SK-N-SH (cell line): ENCODE data around the gene PAFAH1B2. TPM values are rescaled to one million over a fixed set of nuclear protein-coding genes. Genes with fewer than 3 reads are reported as not detected.
"Not testable (repeated sequence)": the region's sequence is repeated elsewhere in the genome, so short reads cannot be mapped to it uniquely, and the experiment has no call there.

Experiments
- CTCF ChIA-PET: fragments of 300-600, 350-600 bp; formaldehyde crosslinking; extraction: SDS; loops from one replicate; lab custom pipeline; 2021; lab: Yijun Ruan, JAX
- POLR2A ChIA-PET: fragments of 350-600 bp; sonication (Branson Sonifier 250); formaldehyde crosslinking; extraction: SDS; loops from one replicate; lab custom pipeline; 2020; ENCODE audit warnings: antibody characterized with exemption, inconsistent platforms; lab: Yijun Ruan, JAX
- DNase-seq: peaks from one replicate; pipeline ENCODE4 v3.0.0; 2012
- H2AFZ ChIP-seq: fragments of 200-600 bp; sonication (generic); 2 replicates; pipeline ENCODE4 v1.8.1; 2016; ENCODE audit warnings: antibody characterized with exemption, mild to moderate bottlenecking, low read depth
- H3F3A ChIP-seq: fragments of 200-600 bp; sonication (generic); replicated peaks from 2 replicates; pipeline ENCODE3; 2016; ENCODE audit warnings: antibody characterized with exemption, mild to moderate bottlenecking; ENCODE audit not compliant: insufficient read depth
- H3K27ac ChIP-seq, 2 experiments: fragments of 200-500 bp in 1 of 2; fragments of 200-600 bp in 1 of 2; sonication (Bioruptor generic) in 1 of 2; sonication (generic), shearing (Covaris generic) in 1 of 2; 2 replicates each; pipeline versions ENCODE4 v1.5.1 to v1.6.1; 2014 to 2016; ENCODE audit warnings: low read depth in 2 of 2, inconsistent platforms in 1 of 2, low read length in 1 of 2, mild to moderate bottlenecking in 1 of 2, mixed read lengths in 1 of 2
- H3K27me3 ChIP-seq: fragments of 200-600 bp; sonication (generic), shearing (Covaris generic); 2 replicates; pipeline ENCODE4 v1.6.1; 2016; ENCODE audit warnings: mixed run types; ENCODE audit not compliant: insufficient read depth
- H3K36me3 ChIP-seq, 2 experiments: fragments of 200-500 bp in 1 of 2; fragments of 200-600 bp in 1 of 2; sonication (Bioruptor generic) in 1 of 2; sonication (generic) in 1 of 2; replicated peaks in 1 of 2; 2 replicates each; pipeline versions ENCODE3 to v1.5.1; 2014 to 2016; ENCODE audit warnings: low read length in 1 of 2, mild to moderate bottlenecking in 1 of 2; ENCODE audit not compliant: insufficient read depth in 2 of 2, control insufficient read depth in 1 of 2
- H3K4me1 ChIP-seq, 2 experiments: fragments of 200-500 bp in 1 of 2; fragments of 200-600 bp in 1 of 2; sonication (Bioruptor generic) in 1 of 2; sonication (generic), shearing (Covaris generic) in 1 of 2; 2 replicates each; pipeline versions ENCODE4 v1.5.1 to v1.6.1; 2014 to 2016; ENCODE audit warnings: low read depth in 1 of 2, low read length in 1 of 2, mixed run types in 1 of 2; ENCODE audit not compliant: insufficient read depth in 2 of 2, control insufficient read depth in 1 of 2
- H3K4me2 ChIP-seq: fragments of 200-600 bp; sonication (generic), shearing (Covaris generic); 2 replicates; pipeline ENCODE4 v1.6.1; 2017; ENCODE audit warnings: mixed run types
- H3K4me3 ChIP-seq, 2 experiments: fragments of 200-500 bp in 1 of 2; fragments of 200-600 bp in 1 of 2; sonication (Bioruptor generic) in 1 of 2; sonication (generic), shearing (Covaris generic) in 1 of 2; 2 replicates each; pipeline versions ENCODE4 v1.5.1 to v1.8.1; 2014 to 2016; ENCODE audit warnings: low read depth in 2 of 2, inconsistent platforms in 1 of 2, low read length in 1 of 2, mild to moderate bottlenecking in 1 of 2, mixed read lengths in 1 of 2, moderate library complexity in 1 of 2
- H3K79me2 ChIP-seq: fragments of 200-600 bp; sonication (generic); 2 replicates; pipeline ENCODE4 v1.8.1; 2017; ENCODE audit warnings: mild to moderate bottlenecking; ENCODE audit not compliant: insufficient read depth
- H3K9ac ChIP-seq: fragments of 200-600 bp; sonication (generic); 2 replicates; pipeline ENCODE4 v1.6.1; 2017; ENCODE audit warnings: mixed run types
- H3K9me2 ChIP-seq: fragments of 200-600 bp; sonication (generic); 2 replicates; pipeline ENCODE4 v1.6.1; 2017; ENCODE audit warnings: mixed run types
- H3K9me3 ChIP-seq: fragments of 200-600 bp; sonication (generic); 2 replicates; pipeline ENCODE4 v1.6.1; 2017; ENCODE audit warnings: mixed run types, mild to moderate bottlenecking, moderate library complexity
- H4K20me1 ChIP-seq: fragments of 200-600 bp; sonication (generic); 2 replicates; pipeline ENCODE4 v1.6.1; 2017; ENCODE audit warnings: mild to moderate bottlenecking, mixed run types; ENCODE audit not compliant: insufficient read depth
- CHD2 ChIP-seq: fragments of 150-350 bp; IDR thresholded peaks from 2 replicates; pipeline ENCODE4 v1.6.1; 2018; ENCODE audit warnings: low read length; ENCODE audit not compliant: partially characterized antibody
- CTCF ChIP-seq: fragments of 200-600 bp; sonication (generic); IDR thresholded peaks from 2 replicates; pipeline ENCODE4 v1.6.1; 2017; ENCODE audit warnings: antibody characterized with exemption, mild to moderate bottlenecking, moderate library complexity
- EZH2phosphoT487 ChIP-seq: fragments of 200-600 bp; sonication (generic); IDR thresholded peaks from 2 replicates; pipeline ENCODE4 v1.6.1; 2017; ENCODE audit warnings: low read depth, mixed run types, mild to moderate bottlenecking, antibody characterized with exemption, moderate library complexity, borderline replicate concordance
- FOSL2 ChIP-seq: IDR thresholded peaks from 2 replicates; pipeline ENCODE4 v1.4.0; 2012; ENCODE audit warnings: low read depth, mild to moderate bottlenecking, moderate library complexity, borderline replicate concordance
- FOXJ3 ChIP-seq: sonication (generic); formaldehyde crosslinking; IDR thresholded peaks from 2 replicates; pipeline ENCODE4 v1.5.1; 2020; ENCODE audit warnings: mild to moderate bottlenecking, missing genetic modification reagents
- FOXM1 ChIP-seq: IDR thresholded peaks from 2 replicates; pipeline ENCODE4 v1.4.0; 2012; ENCODE audit warnings: low read depth, mild to moderate bottlenecking
- GATA2 ChIP-seq: sonication (generic); formaldehyde crosslinking; IDR thresholded peaks from 2 replicates; pipeline ENCODE4 v1.5.0; 2020; ENCODE audit warnings: mild to moderate bottlenecking, missing genetic modification reagents
- JUND ChIP-seq: IDR thresholded peaks from 2 replicates; pipeline ENCODE4 v1.4.0; 2012
- MEF2A ChIP-seq: IDR thresholded peaks from 2 replicates; pipeline ENCODE4 v1.4.0; 2012; ENCODE audit warnings: low read depth, borderline replicate concordance
- MXI1 ChIP-seq: IDR thresholded peaks from 2 replicates; pipeline ENCODE4 v1.6.1; 2012; ENCODE audit warnings: mild to moderate bottlenecking, low read depth, low read length, improper control_type of control experiment
- NFIC ChIP-seq: IDR thresholded peaks from 2 replicates; pipeline ENCODE4 v1.4.0; 2012; ENCODE audit warnings: borderline replicate concordance
- POLR2AphosphoS5 ChIP-seq: IDR thresholded peaks from 2 replicates; pipeline ENCODE4 v1.6.1; 2012; ENCODE audit warnings: low read depth, low read length
- RAD21 ChIP-seq: IDR thresholded peaks from 2 replicates; pipeline ENCODE4 v1.6.1; 2012; ENCODE audit warnings: mild to moderate bottlenecking, low read length
- RXRA ChIP-seq: IDR thresholded peaks from 2 replicates; pipeline ENCODE4 v1.4.0; 2012; ENCODE audit warnings: low read depth, mild to moderate bottlenecking, borderline replicate concordance
- SIN3A ChIP-seq: IDR thresholded peaks from 2 replicates; pipeline ENCODE4 v1.6.1; 2012; ENCODE audit warnings: low read depth, mild to moderate bottlenecking, low read length, moderate library complexity, borderline replicate concordance
- SMC3 ChIP-seq: IDR thresholded peaks from 2 replicates; pipeline ENCODE4 v1.6.1; 2012; ENCODE audit warnings: low read depth, low read length, improper control_type of control experiment
- TAF1 ChIP-seq: IDR thresholded peaks from 2 replicates; pipeline ENCODE4 v1.6.1; 2012; ENCODE audit warnings: low read depth, mild to moderate bottlenecking, low read length, moderate library complexity, borderline replicate concordance
- TCF12 ChIP-seq: IDR thresholded peaks from 2 replicates; pipeline ENCODE4 v1.4.0; 2012
- USF1 ChIP-seq: IDR thresholded peaks from 2 replicates; pipeline ENCODE4 v1.4.0; 2012; ENCODE audit warnings: low read depth, borderline replicate concordance
- ZBTB33 ChIP-seq: IDR thresholded peaks from 2 replicates; pipeline ENCODE4 v1.4.0; 2012; ENCODE audit warnings: low read depth, borderline replicate concordance
- WGBS: methylation state at CpG from one replicate; pipeline ENCODE4 v1.1.6; 2017; ENCODE audit warnings: low lambda C conversion rate; 5-methylcytosine and 5-hydroxymethylcytosine counted together
- polyA plus RNA-seq, 3 experiments: library from polyadenylated mRNA; depleted of rRNA; stranded (reverse); fragments of >200 nt; gene quantifications; 2 replicates each; pipeline ENCODE4 v1.2.3, GENCODE V29; 2012

The PAFAH1B2 gene
- polyA plus RNA-seq, 1 of the 3 experiments (the other 2 are of a cell fraction): 19.6 TPM

- no peaks in the 10 kb centered on the region; the same call in 1 of the 2 replicates for H3K27me3 ChIP-seq
- H3K79me2 ChIP-seq: no peaks in the 10 kb centered on the region
- H4K20me1 ChIP-seq: no peaks in the 10 kb centered on the region
- whole genome bisulfite sequencing: 69% methylated on average over 4 of the region's 4 CpGs
- TF ChIP-seq EZH2phosphoT487 (no peak), FOXM1 (no peak), GATA2 (CRISPR knock-in tag) (no peak), SMC3 (no peak), JUND (no peak), FOXJ3 (CRISPR knock-in tag) (no peak), NFIC (no peak), RXRA (no peak), RAD21 (no peak)
- POLR2A ChIA-PET: no interaction called here
- CTCF ChIA-PET: interaction anchor here (0.8 to 2.5 kb wide), 5 partner anchors 22 to 337 kb away, joined by 3 to 13 read pairs (median 4); partner anchors contain the start of gene APOA5
- H3K9me3 ChIP-seq: no peaks in the 10 kb centered on the region
- H3K36me3 ChIP-seq: no peaks in the 10 kb centered on the region
- H3K4me1 ChIP-seq: no peaks in the 10 kb centered on the region
- H3F3A ChIP-seq: no peaks in the 10 kb centered on the region
- no peak overlapping the region for H3K9ac ChIP-seq
- no peaks in the 10 kb centered on the region for H3K9me2 ChIP-seq
- H3K27ac ChIP-seq: no peak overlapping the region
- no peak overlapping the region for H3K4me2 ChIP-seq
- H3K4me3 ChIP-seq: no peak overlapping the region
- no peak overlapping the region for H2AFZ ChIP-seq
- no peak for DNase-seq
These were observed 15.8 kb upstream of the PAFAH1B2 start for GRCh38 chr11:117128289-117128688.

GRCh38 chr11:117130396-117130795 is 13.7 kb upstream of the PAFAH1B2 start:
- H4K20me1 ChIP-seq, H3F3A ChIP-seq, H3K79me2 ChIP-seq, H3K4me2 ChIP-seq, H2AFZ ChIP-seq, CTCF ChIA-PET, H3K27ac ChIP-seq, H3K9me3 ChIP-seq, H3K9ac ChIP-seq, H3K27me3 ChIP-seq, POLR2A ChIA-PET, H3K4me3 ChIP-seq, H3K9me2 ChIP-seq, H3K4me1 ChIP-seq, H3K36me3 ChIP-seq, DNase-seq: not testable (repeated sequence)
- 90% methylated on average over 7 of the region's 7 CpGs for WGBS

GRCh38 chr11:117130879-117131278 is 13.2 kb upstream of the PAFAH1B2 start:
- CTCF ChIA-PET: no interaction called here
- no peak overlapping the region for H3K27ac ChIP-seq
- no peaks in the 10 kb centered on the region for H3K36me3 ChIP-seq
- no peak overlapping the region for H3K4me3 ChIP-seq
- no peak overlapping the region for H3K4me2 ChIP-seq
- H3K4me1 ChIP-seq: no peaks in the 10 kb centered on the region
- H3F3A ChIP-seq: no peaks in the 10 kb centered on the region
- H3K9me3 ChIP-seq: no peaks in the 10 kb centered on the region
- H3K79me2 ChIP-seq: no peaks in the 10 kb centered on the region
- no peaks in the 10 kb centered on the region; the same call in 1 of the 2 replicates for H3K27me3 ChIP-seq
- no peak for DNase-seq
- WGBS: 78% methylated on average over 7 of the region's 7 CpGs
- H4K20me1 ChIP-seq: no peaks in the 10 kb centered on the region
- no peaks in the 10 kb centered on the region for H3K9me2 ChIP-seq
- no peak overlapping the region for H2AFZ ChIP-seq
- no peak overlapping the region for H3K9ac ChIP-seq
- POLR2A ChIA-PET: no interaction called here
- TF ChIP-seq NFIC (no peak), MXI1 (no peak), TAF1 (no peak), CHD2 (no peak), SIN3A (no peak), CTCF (no peak), RXRA (no peak), FOXJ3 (CRISPR knock-in tag) (no peak), USF1 (no peak), GATA2 (CRISPR knock-in tag) (no peak), SMC3 (no peak), POLR2AphosphoS5 (no peak), ZBTB33 (no peak), FOSL2 (no peak), TCF12 (no peak), MEF2A (no peak)
